Adipocyte (in vitro differentiated cells): ENCODE data around the gene ITGB5.

ENCODE experiments used
- DNase-seq: peaks from one replicate; pipeline ENCODE4 v3.0.0-alpha.2; 2015; ENCODE audit warnings: low read depth
- H3K27me3 ChIP-seq: replicated peaks from 2 replicates; pipeline ENCODE4 v1.7.0; 2013; ENCODE audit warnings: mild to moderate bottlenecking, low read length, moderate library complexity; ENCODE audit not compliant: control insufficient read depth, insufficient read depth
- H3K36me3 ChIP-seq: 2 replicates; pipeline ENCODE4 v1.7.0; 2013; ENCODE audit warnings: low read length, mild to moderate bottlenecking, moderate library complexity; ENCODE audit not compliant: control insufficient read depth, insufficient read depth, severe bottlenecking
- H3K4me1 ChIP-seq: 2 replicates; pipeline ENCODE4 v1.7.0; 2013; ENCODE audit warnings: mild to moderate bottlenecking, low read length, moderate library complexity; ENCODE audit not compliant: control insufficient read depth, insufficient read depth
- H3K4me3 ChIP-seq: 2 replicates; pipeline ENCODE4 v1.7.0; 2013; ENCODE audit warnings: mild to moderate bottlenecking, low read length, moderate library complexity
- H3K9ac ChIP-seq: 2 replicates; pipeline ENCODE4 v1.7.0; 2013; ENCODE audit warnings: mild to moderate bottlenecking, low read length, moderate library complexity
- H3K9me3 ChIP-seq: 2 replicates; pipeline ENCODE4 v1.7.0; 2013; ENCODE audit warnings: mild to moderate bottlenecking, low read length, moderate library complexity; ENCODE audit not compliant: control insufficient read depth

The ITGB5 gene

GRCh38 chr3:124781476-124782376, 105.4 kb downstream of the ITGB5 start:
- peak overlapping the region; percentile 38 for H3K4me3 ChIP-seq
- H3K27me3 ChIP-seq: no peaks in the 10 kb centered on the region
- peak overlapping the region; percentile 80 for H3K9ac ChIP-seq
- H3K4me1 ChIP-seq: peaks cover 38% of the 10 kb centered on the region
- no peaks in the 10 kb centered on the region for H3K9me3 ChIP-seq
- H3K36me3 ChIP-seq: peaks cover 28% of the 10 kb centered on the region
- DNase-seq: no peak

DNA sequence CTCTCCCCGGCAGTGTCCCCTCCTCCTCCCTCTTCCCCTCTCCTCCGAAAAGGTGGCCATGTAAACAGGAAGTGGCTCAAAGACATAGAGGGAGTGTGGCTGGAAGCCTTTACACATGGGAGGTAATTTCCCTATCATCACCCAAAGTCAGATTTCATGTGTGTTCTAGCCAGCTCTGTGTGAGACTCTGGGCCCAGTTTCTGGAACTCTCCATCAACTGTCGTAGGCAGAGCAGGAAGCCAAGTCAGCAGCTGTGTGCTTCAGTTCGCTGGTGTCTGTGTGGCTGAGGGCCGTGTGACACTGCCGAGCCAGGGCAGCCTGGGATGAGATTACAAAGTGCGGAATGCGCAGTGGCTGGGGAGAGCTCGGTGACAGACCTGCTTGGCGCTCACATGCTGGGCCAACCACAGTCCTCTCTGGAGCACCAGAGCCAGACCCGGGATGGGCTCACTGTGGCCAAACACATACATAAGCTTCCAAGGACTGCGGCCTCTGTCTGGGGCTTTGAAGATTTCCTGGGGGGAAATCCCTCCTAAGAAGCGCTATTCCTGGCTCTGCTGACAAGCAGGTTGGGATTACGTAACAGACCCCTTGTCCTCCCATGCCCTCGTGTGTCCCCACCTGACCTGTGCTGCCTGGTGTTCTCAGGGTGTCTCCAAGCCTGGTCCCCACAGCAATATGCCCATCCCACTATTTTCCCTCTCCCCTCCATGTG, 106.2 kb downstream of the ITGB5 start:
- peaks cover 32% of the 10 kb centered on the region for H3K4me1 ChIP-seq
- DNase-seq: peak; percentile 46
- no peaks in the 10 kb centered on the region for H3K9me3 ChIP-seq
- peak overlapping the region; percentile 38 for H3K4me3 ChIP-seq
- no peaks in the 10 kb centered on the region for H3K27me3 ChIP-seq
- H3K36me3 ChIP-seq: peaks cover 31% of the 10 kb centered on the region
- peak overlapping the region; percentile 80 for H3K9ac ChIP-seq

DNA sequence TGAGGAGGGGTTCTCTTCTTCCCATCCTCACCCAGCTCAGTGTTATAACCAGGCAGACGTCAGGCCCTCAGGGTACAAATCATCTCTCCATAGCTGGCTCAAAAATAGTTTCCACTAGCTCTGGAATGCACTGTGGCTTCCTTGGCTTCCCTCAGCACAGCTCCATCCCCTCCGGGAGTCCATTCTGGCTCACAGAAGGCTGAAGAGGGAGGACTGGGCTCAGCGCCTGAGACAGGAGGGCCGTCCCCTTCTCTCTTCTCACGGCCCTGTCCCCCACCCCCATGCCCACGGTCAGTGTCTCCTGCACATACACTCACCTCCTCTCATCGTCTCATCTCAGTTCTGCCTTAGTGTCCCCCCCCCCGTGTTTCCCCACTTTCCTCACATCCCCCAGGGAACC, 106.8 kb downstream of the ITGB5 start:
- peak; percentile 95 for DNase-seq
- no peaks in the 10 kb centered on the region for H3K27me3 ChIP-seq
- H3K4me3 ChIP-seq: peak overlapping the region; percentile 38
- H3K9me3 ChIP-seq: no peaks in the 10 kb centered on the region
- H3K9ac ChIP-seq: peak overlapping the region; percentile 80
- H3K36me3 ChIP-seq: peaks cover 33% of the 10 kb centered on the region
- peaks cover 32% of the 10 kb centered on the region for H3K4me1 ChIP-seq

DNA sequence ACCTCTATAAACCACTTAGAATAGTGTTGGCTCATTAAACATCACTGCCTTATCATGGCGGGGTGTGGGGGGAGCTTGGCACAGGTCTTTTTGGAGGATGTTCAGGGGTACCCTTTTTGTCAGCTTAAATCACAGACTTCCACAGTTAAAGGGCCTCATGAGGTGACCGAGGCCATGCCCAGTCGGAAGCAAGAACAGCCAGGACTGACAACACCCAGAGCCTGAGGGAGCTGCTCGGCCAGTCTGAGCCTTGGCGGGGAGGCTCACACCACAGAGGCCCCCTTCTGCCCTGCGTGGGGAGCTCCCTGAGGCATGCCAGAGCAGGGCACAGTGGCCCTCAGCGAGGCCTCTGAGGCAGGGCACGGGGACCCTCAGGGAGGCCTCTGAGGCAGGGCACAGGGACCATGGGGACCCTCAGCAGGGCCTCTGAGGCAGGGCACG, 107.4 kb downstream of the ITGB5 start:
- peak overlapping the region; percentile 20 for H3K4me3 ChIP-seq
- H3K4me1 ChIP-seq: peaks cover 37% of the 10 kb centered on the region
- DNase-seq: no peak
- no peaks in the 10 kb centered on the region for H3K27me3 ChIP-seq
- no peaks in the 10 kb centered on the region for H3K9me3 ChIP-seq
- peak overlapping the region; percentile 80 for H3K9ac ChIP-seq
- peaks cover 32% of the 10 kb centered on the region for H3K36me3 ChIP-seq

- DNase-seq: no peak
- Histone ChIP-seq H3K4me3 (no peak overlapping the region), H3K36me3 (peaks cover 26% of the 10 kb centered on the region), H3K4me1 (peaks cover 43% of the 10 kb centered on the region), H3K9ac (peak overlapping the region; percentile 80), H3K27me3 (no peaks in the 10 kb centered on the region), H3K9me3 (no peaks in the 10 kb centered on the region)
These were observed 108.0 kb downstream of the ITGB5 start for GRCh38 chr3:124779116-124779515.

- Histone ChIP-seq H3K9ac (no peak overlapping the region), H3K27me3 (no peaks in the 10 kb centered on the region), H3K9me3 (no peaks in the 10 kb centered on the region), H3K36me3 (peaks cover 36% of the 10 kb centered on the region), H3K4me3 (no peak overlapping the region), H3K4me1 (peaks cover 55% of the 10 kb centered on the region)
- no peak for DNase-seq
These were observed 109.2 kb downstream of the ITGB5 start for GRCh38 chr3:124777762-124778470.

DNA sequence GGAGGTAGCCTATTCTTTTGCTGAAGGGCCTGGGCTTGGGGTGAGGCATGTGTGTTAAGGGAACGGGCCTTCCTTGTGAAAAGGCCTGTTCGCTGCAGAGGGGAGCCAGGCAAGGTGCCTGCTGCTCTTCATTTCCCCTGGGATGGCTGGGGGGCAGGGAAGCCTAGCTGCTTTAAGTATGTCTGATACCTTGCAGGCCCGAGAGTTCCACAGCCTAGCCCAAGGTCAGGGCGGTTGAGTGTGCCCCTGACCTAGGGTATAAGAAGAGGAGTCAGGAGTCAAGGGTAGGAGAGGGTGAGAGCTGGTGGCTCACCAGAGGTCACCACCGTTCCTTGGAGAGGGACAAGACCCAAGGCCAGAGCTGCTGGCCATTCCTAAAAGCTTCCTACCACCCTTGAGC, 110.3 kb downstream of the ITGB5 start:
- Histone ChIP-seq H3K27me3 (no peaks in the 10 kb centered on the region), H3K9ac (no peak overlapping the region), H3K36me3 (peaks cover 35% of the 10 kb centered on the region), H3K4me3 (no peak overlapping the region), H3K9me3 (no peaks in the 10 kb centered on the region), H3K4me1 (peaks cover 61% of the 10 kb centered on the region)
- no peak for DNase-seq

- Histone ChIP-seq H3K4me1 (peaks cover 61% of the 10 kb centered on the region), H3K9ac (no peak overlapping the region), H3K36me3 (peaks cover 33% of the 10 kb centered on the region), H3K27me3 (no peaks in the 10 kb centered on the region), H3K9me3 (no peaks in the 10 kb centered on the region), H3K4me3 (no peak overlapping the region)
- DNase-seq: no peak
These were observed 111.3 kb downstream of the ITGB5 start for GRCh38 chr3:124775877-124776276.

- peaks cover 52% of the 10 kb centered on the region for H3K4me1 ChIP-seq
- peak overlapping the region; percentile 69 for H3K9ac ChIP-seq
- H3K27me3 ChIP-seq: no peaks in the 10 kb centered on the region
- H3K9me3 ChIP-seq: no peaks in the 10 kb centered on the region
- peak overlapping the region; percentile 11 for H3K4me3 ChIP-seq
- DNase-seq: no peak
- H3K36me3 ChIP-seq: peaks cover 36% of the 10 kb centered on the region
These were observed 112.2 kb downstream of the ITGB5 start for GRCh38 chr3:124774841-124775402.

DNA sequence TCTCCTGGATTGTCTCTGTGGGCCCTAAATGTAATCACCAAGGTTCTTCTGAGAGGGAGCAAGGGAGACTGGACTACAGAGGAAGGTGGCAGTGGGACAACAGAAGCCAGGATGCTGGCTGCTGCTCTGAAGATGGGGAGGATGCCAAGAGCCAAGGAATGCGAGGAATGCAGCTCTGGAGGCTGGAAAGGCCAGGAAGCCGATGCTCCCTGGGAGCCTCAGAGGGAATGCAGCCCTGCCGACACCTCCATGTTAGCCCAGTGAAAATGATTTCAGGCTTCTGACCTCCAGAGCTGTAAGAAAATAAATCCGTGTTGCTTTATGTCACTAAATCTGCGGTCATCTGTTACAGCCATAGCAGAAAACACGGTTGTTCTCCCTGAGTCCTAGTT, 112.8 kb downstream of the ITGB5 start:
- Histone ChIP-seq H3K9me3 (no peaks in the 10 kb centered on the region), H3K4me1 (peaks cover 46% of the 10 kb centered on the region), H3K36me3 (peaks cover 42% of the 10 kb centered on the region), H3K9ac (peak overlapping the region; percentile 69), H3K27me3 (no peaks in the 10 kb centered on the region), H3K4me3 (no peak overlapping the region)
- DNase-seq: peak; percentile 75
